Measurements from ENCODE around the gene CBX4.

The CBX4 gene

GRCh38 chr17:79806863-79807720, 32.1 kb downstream of the CBX4 start:
- DNase-seq (ENCODE audit: low read depth, low spot score), result no peak
- peaks cover 31% of the 10 kb centered on the region for H3K4me1 ChIP-seq (ENCODE audit: insufficient read depth, insufficient read length)
- H3K27me3 ChIP-seq (ENCODE audit: insufficient read depth, insufficient read length), result peaks cover 97% of the 10 kb centered on the region
- H3K36me3 ChIP-seq (ENCODE audit: insufficient read depth, insufficient read length, low read length), result no peaks in the 10 kb centered on the region
- no peak overlapping the region for H3K9ac ChIP-seq (ENCODE audit: insufficient read length, low read depth)
- TF ChIP-seq ZNF274 (IDR thresholded peaks at IDR 0.05; ENCODE audit: low read depth, low read length) (no peak), SUZ12 (IDR thresholded peaks at IDR 0.05; ENCODE audit: extremely low read depth, insufficient read depth, insufficient read length) (no peak), YY1 (IDR thresholded peaks at IDR 0.05; ENCODE audit: insufficient read depth, insufficient read length) (no peak)
- no peak overlapping the region for H3K4me3 ChIP-seq (ENCODE audit: insufficient read length, low read depth)
- H3K9me3 ChIP-seq (ENCODE audit: insufficient read depth, low read length), result peaks cover 5% of the 10 kb centered on the region; the same call in 1 of the 2 replicates

GRCh38 chr17:79806446-79806760, 32.8 kb downstream of the CBX4 start:
- H3K4me1 ChIP-seq (ENCODE audit: insufficient read depth, insufficient read length), result peaks cover 27% of the 10 kb centered on the region
- no peaks in the 10 kb centered on the region for H3K36me3 ChIP-seq (ENCODE audit: insufficient read depth, insufficient read length, low read length)
- H3K9me3 ChIP-seq (ENCODE audit: insufficient read depth, low read length), result peaks cover 5% of the 10 kb centered on the region; the same call in 1 of the 2 replicates
- no peak overlapping the region for H3K9ac ChIP-seq (ENCODE audit: insufficient read length, low read depth)
- TF ChIP-seq YY1 (IDR thresholded peaks at IDR 0.05; ENCODE audit: insufficient read depth, insufficient read length), result no peak
- no peak for TF ChIP-seq ZNF274 (IDR thresholded peaks at IDR 0.05; ENCODE audit: low read depth, low read length)
- no peak for TF ChIP-seq SUZ12 (IDR thresholded peaks at IDR 0.05; ENCODE audit: extremely low read depth, insufficient read depth, insufficient read length)
- H3K27me3 ChIP-seq (ENCODE audit: insufficient read depth, insufficient read length), result peaks cover 97% of the 10 kb centered on the region
- no peak overlapping the region for H3K4me3 ChIP-seq (ENCODE audit: insufficient read length, low read depth)
- DNase-seq (ENCODE audit: low read depth, low spot score), result no peak

- no peak for DNase-seq (ENCODE audit: low read depth, low spot score)
- Histone ChIP-seq H3K9ac (ENCODE audit: insufficient read length, low read depth) (no peak overlapping the region), H3K9me3 (ENCODE audit: insufficient read depth, low read length) (peaks cover 5% of the 10 kb centered on the region; the same call in 1 of the 2 replicates), H3K4me1 (ENCODE audit: insufficient read depth, insufficient read length) (peaks cover 28% of the 10 kb centered on the region), H3K27me3 (ENCODE audit: insufficient read depth, insufficient read length) (peaks cover 98% of the 10 kb centered on the region), H3K36me3 (ENCODE audit: insufficient read depth, insufficient read length, low read length) (no peaks in the 10 kb centered on the region), H3K4me3 (ENCODE audit: insufficient read length, low read depth) (no peak overlapping the region)
- TF ChIP-seq SUZ12 (IDR thresholded peaks at IDR 0.05; ENCODE audit: extremely low read depth, insufficient read depth, insufficient read length) (no peak), YY1 (IDR thresholded peaks at IDR 0.05; ENCODE audit: insufficient read depth, insufficient read length) (no peak), ZNF274 (IDR thresholded peaks at IDR 0.05; ENCODE audit: low read depth, low read length) (no peak)
These were observed 34.2 kb downstream of the CBX4 start for GRCh38 chr17:79804856-79805696.

GRCh38 chr17:79803997-79804855, 35.0 kb downstream of the CBX4 start:
- Histone ChIP-seq H3K36me3 (ENCODE audit: insufficient read depth, insufficient read length, low read length) (no peaks in the 10 kb centered on the region), H3K9ac (ENCODE audit: insufficient read length, low read depth) (peak overlapping the region; percentile 25), H3K4me3 (ENCODE audit: insufficient read length, low read depth) (no peak overlapping the region), H3K27me3 (ENCODE audit: insufficient read depth, insufficient read length) (peaks cover 100% of the 10 kb centered on the region), H3K9me3 (ENCODE audit: insufficient read depth, low read length) (peaks cover 5% of the 10 kb centered on the region; the same call in 1 of the 2 replicates), H3K4me1 (ENCODE audit: insufficient read depth, insufficient read length) (peaks cover 30% of the 10 kb centered on the region)
- DNase-seq (ENCODE audit: low read depth, low spot score), result no peak
- no peak for TF ChIP-seq YY1 (IDR thresholded peaks at IDR 0.05; ENCODE audit: insufficient read depth, insufficient read length)
- TF ChIP-seq ZNF274 (IDR thresholded peaks at IDR 0.05; ENCODE audit: low read depth, low read length), result no peak

- TF ChIP-seq SUZ12 (IDR thresholded peaks at IDR 0.05; ENCODE audit: extremely low read depth, insufficient read depth, insufficient read length), result peak; percentile 23
- TF ChIP-seq ZNF274 (IDR thresholded peaks at IDR 0.05; ENCODE audit: low read depth, low read length), result no peak
- Histone ChIP-seq H3K9ac (ENCODE audit: insufficient read length, low read depth) (peak overlapping the region; percentile 18), H3K27me3 (ENCODE audit: insufficient read depth, insufficient read length) (peaks cover 100% of the 10 kb centered on the region), H3K36me3 (ENCODE audit: insufficient read depth, insufficient read length, low read length) (no peaks in the 10 kb centered on the region), H3K4me1 (ENCODE audit: insufficient read depth, insufficient read length) (peaks cover 31% of the 10 kb centered on the region), H3K9me3 (ENCODE audit: insufficient read depth, low read length) (peaks cover 5% of the 10 kb centered on the region; the same call in 1 of the 2 replicates), H3K4me3 (ENCODE audit: insufficient read length, low read depth) (no peak overlapping the region)
- no peak for DNase-seq (ENCODE audit: low read depth, low spot score)
These were observed 35.7 kb downstream of the CBX4 start for GRCh38 chr17:79803421-79803996.

GRCh38 chr17:79802736-79803420, 36.4 kb downstream of the CBX4 start:
- H3K27me3 ChIP-seq (ENCODE audit: insufficient read depth, insufficient read length), result peaks cover 100% of the 10 kb centered on the region

More at GRCh38 chr17:79802736-79803420, 36.4 kb downstream of the CBX4 start:
- no peak for DNase-seq (ENCODE audit: low read depth, low spot score)
- TF ChIP-seq SUZ12 (IDR thresholded peaks at IDR 0.05; ENCODE audit: extremely low read depth, insufficient read depth, insufficient read length), result no peak
- TF ChIP-seq ZNF274 (IDR thresholded peaks at IDR 0.05; ENCODE audit: low read depth, low read length), result no peak
- no peak for TF ChIP-seq YY1 (IDR thresholded peaks at IDR 0.05; ENCODE audit: insufficient read depth, insufficient read length)
- Histone ChIP-seq H3K36me3 (ENCODE audit: insufficient read depth, insufficient read length, low read length) (no peaks in the 10 kb centered on the region), H3K9me3 (ENCODE audit: insufficient read depth, low read length) (peaks cover 5% of the 10 kb centered on the region; the same call in 1 of the 2 replicates), H3K4me3 (ENCODE audit: insufficient read length, low read depth) (no peak overlapping the region), H3K9ac (ENCODE audit: insufficient read length, low read depth) (peak overlapping the region; percentile 8), H3K4me1 (ENCODE audit: insufficient read depth, insufficient read length) (peaks cover 36% of the 10 kb centered on the region)
